Raji (cell line): ENCODE measurements around the gene GLRX5.

Experiments
- POLR2A ChIP-seq: IDR thresholded peaks from 2 replicates; pipeline ENCODE4 v1.6.1; 2011; ENCODE audit warnings: low read depth, low read length, control low read depth; ENCODE audit not compliant: insufficient read depth

Gene GLRX5

DNA sequence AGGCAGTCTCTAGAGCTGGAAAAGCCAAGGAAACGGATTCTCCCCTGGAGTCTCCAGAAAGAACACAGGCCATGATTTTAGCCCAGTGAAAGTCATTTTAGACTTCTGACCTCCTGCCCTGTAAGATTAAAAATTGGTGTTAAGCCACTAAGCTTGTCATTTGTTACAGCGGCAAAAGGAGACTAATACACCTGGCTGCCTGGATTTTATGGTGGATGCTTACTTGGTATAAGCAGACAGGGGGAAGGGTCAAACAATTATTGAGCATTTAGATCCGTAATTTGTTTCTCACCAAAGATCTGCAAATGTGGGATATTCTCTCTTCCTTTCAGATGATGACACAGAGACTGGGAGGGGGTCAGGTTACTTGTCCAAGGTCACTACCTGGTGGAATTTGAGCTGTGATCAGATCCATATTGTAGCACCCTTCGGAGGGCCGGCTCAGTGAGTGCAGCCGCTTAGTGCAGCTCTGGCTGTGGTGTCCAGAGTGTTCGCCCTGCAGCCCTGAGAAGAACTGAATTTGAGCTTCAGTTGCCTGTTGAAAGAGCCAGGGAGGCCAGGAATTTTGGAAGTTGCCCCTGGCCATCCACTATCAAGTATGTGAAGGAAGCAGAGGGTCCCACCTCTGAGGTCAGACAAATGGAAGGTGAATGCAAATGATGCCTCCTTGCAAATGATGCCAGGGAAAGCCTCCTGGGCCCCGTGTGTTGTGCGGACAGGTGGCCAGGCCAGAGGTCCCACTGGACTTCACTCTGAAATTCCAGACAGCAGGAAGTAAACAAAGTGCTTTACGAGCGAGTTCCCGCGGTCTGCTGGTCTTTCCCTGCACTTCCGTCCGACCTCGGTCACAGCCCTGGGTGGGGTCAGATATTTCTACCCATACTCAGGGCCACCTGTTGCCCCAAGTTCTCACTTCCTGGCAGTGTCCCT is 15.1 kb downstream of the GLRX5 start:
- TF ChIP-seq POLR2A, result no peak

DNA sequence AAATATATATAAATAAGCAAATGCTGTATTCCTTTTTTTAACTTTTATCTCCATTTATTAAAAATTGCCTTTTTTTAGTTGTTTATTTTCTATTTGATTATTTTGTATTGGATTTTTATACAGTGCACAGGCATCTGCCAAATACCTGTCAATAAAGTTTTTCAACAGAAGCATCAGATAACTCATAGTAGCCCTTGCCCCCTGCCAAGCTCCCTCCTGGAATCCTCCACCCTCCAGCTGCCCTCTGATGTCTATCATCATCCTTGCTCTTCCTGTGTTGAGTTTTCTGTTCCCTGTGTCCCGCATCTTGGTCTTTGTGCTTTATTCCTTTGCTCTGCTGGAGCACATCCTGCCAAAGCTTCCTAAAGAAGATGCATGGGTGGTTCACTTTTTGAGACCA is 16.6 kb downstream of the GLRX5 start:
- TF ChIP-seq POLR2A, result no peak

DNA sequence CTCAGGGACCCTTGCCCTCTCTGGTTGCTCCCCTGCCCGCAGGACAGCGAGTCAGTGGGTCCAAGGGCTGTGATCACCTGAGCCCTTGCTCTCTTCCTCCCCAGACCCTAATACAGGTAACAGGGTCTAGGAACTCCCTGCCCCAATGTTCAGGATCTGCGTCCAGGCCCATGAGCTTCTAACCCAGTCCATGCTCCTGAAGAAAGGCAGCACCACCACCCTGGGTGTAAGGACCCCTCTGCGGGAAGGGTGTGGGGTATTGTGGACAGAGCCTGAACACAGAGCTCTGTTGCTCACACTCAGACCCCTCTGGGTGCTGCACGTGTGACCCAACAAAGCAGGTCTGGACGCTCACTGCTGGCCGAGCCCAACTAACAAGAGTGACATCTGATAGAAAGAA is 18.3 kb downstream of the GLRX5 start:
- no peak for TF ChIP-seq POLR2A

- TF ChIP-seq POLR2A, result no peak
These were observed 20.2 kb downstream of the GLRX5 start for GRCh38 chr14:95555053-95555452.

DNA sequence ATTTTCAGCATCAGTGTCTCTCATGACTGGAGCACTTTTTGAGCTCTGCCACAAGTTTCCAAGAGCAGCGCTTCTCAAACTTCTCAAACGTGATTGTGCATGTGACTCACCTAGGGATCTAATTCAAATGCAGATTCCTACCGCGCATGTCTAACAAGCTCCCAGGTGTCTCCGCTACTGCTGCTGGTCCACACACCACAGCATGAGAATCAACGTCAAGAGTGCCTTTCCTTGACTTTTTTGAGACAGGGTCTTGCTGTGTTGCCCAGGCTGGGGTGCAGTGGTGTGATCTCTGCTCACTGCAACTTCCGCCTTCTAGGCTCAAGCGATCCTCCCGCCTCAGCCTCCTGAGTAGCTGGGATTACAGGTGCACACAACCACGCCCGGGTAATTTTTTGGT is 22.4 kb downstream of the GLRX5 start:
- TF ChIP-seq POLR2A, result no peak

DNA sequence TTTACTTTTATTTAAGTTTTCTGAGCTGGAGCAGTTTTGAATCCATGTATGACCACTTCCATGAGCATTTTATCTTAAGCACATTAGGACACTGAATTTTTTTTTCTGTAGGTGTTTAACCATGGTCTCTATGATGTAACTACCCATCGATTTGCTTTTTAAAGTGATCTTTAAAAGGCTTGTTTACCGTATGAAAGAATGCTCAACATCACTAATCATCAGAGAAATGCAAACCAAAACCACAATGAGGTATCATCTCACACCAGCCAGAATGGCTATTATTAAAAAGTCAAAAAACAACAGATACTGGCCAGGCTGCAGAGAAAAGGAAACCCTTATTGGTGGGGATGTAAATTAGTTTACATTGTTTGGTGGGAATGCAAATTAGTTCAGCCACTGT is 23.0 kb downstream of the GLRX5 start:
- no peak for TF ChIP-seq POLR2A

GRCh38 chr14:95559203-95559602 is 24.4 kb downstream of the GLRX5 start:
- TF ChIP-seq POLR2A, result no peak

DNA sequence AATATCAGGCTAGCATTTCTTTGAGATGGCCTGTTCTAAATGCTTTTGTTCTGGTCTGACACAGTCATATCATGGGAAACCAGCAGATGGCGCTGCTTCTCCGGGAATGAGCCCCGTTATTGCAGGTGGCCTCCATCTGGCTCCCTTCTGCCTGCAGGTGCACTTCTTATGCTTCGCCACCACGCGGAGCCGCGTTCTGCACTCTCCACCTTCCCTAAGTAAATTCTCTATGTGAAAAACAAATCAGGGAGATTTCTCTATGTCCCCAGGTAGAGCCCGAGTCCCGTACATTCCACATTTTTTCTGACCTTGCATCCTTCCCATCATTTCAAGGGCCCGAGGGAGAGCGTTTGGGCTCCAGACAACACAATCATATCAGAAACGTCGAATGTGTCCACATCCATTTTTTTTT is 26.2 kb downstream of the GLRX5 start:
- TF ChIP-seq POLR2A, result no peak

DNA sequence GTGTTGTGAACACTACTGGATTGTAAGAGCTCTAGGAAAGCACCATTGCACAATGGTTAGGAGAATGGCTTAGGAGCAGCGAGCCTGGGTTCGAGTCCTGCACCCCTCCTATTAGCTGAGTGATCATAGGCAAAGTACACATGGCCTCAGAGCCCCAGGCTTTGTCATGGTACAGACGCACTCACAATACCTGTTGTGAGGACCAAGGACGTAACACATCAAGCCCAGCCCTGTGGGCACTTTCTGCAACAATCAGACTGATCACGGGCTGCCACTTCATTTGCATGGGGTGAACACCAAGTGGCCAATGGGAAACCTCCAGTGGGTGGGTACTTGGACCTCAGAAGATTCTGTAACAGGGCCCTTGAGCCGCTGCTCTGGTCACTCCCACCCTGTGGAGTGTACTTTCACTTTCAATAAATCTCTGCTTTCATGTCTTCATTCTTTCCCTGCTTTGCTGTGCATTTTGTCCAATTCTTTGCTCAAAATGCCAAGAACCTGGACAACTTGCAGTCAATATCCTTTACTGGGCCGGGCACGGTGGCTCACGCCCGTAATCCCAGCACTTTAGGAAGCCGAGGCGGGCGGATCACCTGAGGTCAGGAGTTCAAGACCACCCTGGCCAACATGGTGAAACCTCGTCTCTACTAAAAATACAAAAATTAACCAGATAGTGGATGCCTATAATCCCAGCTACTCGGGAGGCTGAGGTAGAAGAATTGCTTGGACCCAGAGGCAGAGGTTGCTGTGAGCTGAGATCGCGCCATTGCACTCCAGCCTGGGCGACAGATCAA is 28.2 kb downstream of the GLRX5 start:
- no peak for TF ChIP-seq POLR2A

GRCh38 chr14:95564060-95564459 is 29.2 kb downstream of the GLRX5 start:
- TF ChIP-seq POLR2A, result no peak

GRCh38 chr14:95569440-95569839 is 34.6 kb downstream of the GLRX5 start:
- TF ChIP-seq POLR2A, result no peak

DNA sequence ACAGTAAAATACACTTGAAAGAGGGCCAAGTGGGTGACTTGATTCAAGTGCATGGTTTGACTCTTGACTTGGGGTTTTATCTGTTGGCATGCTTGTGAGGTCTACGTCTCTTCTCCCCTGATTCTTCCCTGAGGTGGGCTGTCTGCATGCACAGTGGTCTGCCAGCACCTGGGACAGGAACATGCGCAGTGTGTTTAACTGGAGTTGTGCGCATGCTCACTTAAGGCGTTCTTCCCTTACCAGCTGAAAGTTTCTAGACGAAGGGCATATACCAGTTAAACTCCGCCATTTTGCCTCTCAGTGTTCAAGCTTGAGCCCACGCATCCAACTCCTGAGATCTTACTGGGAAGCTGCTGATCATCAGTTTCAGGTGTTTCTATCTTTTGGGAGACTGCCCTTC is 38.5 kb downstream of the GLRX5 start:
- TF ChIP-seq POLR2A, result no peak

DNA sequence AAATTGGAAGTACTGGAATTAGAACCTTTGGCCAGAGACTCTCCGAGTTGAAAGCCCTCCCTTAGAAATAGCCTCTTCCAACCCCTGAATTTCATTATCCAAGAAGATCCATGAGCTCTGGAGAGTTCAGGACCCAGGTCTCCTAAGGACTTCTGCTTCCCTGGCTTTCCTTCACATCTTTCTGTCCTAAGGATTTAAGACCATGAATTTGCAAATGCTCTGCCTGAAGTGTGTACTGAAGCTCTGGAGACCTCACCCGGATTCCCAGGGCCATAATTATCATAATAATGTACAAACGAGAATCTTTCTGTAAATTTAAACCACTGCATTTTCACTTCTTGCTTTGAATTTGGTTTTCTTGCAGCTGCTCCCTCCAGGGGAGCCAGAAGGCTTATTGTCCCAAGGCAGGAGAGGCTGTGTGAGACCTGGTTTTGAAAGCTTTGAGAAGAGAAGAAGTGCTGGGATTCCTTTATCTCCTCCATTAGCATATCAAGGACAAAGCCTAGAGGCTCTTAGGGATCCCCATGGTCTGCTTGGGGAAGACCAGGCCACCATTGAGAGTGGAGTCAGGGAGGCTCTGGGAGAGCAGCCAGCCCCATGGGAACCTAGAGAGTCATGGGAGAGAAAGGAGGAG is 41.1 kb downstream of the GLRX5 start:
- no peak for TF ChIP-seq POLR2A

GRCh38 chr14:95577067-95577800 is 42.4 kb downstream of the GLRX5 start:
- TF ChIP-seq POLR2A, result no peak

DNA sequence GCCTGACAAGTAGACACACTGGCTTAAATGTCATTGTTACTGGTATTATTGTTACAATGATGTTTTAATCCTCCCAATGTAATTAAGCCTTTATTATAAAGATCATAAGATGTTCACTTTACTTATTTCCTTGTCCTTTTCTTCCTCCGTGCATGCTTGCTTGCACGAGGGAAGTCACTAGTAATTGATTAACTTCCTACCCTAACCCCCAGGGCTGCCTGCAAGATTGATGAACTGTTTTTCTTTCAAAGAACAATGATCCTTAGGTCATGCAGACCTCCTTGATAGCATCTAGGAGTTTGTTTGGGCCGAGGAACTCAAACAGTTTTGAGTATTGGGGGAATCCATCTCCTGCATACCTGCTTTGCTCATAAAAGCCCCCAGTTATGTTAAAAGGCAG is 43.0 kb downstream of the GLRX5 start:
- TF ChIP-seq POLR2A, result no peak
